Gastroesophageal sphincter (tissue), 4 donors: ENCODE results near the gene LLGL2. TPM values are rescaled to one million over a fixed set of nuclear protein-coding genes. Genes with fewer than 3 reads are reported as not detected.

Experiments used
- ATAC-seq: fragments of 150-250 bp; one replicate; pipeline ENCODE4 v1.9.1; 2016; ENCODE audit warnings: mild to moderate bottlenecking, moderate library complexity
- H3K27ac ChIP-seq, 4 donors: fragments of 200-600 bp; sonication (generic) in 3 of 4; 1 replicate in 3 of 4; 2 replicates in 1 of 4; pipeline ENCODE4 v1.5.1; 2016 to 2019
- H3K27me3 ChIP-seq: fragments of 200-600 bp; sonication (generic); one replicate; pipeline ENCODE4 v1.5.1; 2019
- H3K36me3 ChIP-seq, 2 donors: fragments of 200-600 bp; sonication (generic); one replicate each; pipeline ENCODE4 v1.5.1; 2019; ENCODE audit warnings: control low read depth in 1 of 2
- H3K4me1 ChIP-seq, 3 donors: fragments of 200-600 bp; sonication (generic); 1 replicate in 2 of 3; 2 replicates in 1 of 3; pipeline ENCODE4 v1.5.1; 2016 to 2019; ENCODE audit warnings: control low read depth in 2 of 3
- H3K4me3 ChIP-seq, 2 donors: fragments of 200-600 bp; sonication (generic); one replicate each; pipeline ENCODE4 v1.5.1; 2019; ENCODE audit warnings: mild to moderate bottlenecking in 1 of 2, moderate library complexity in 1 of 2
- H3K9me3 ChIP-seq, 3 donors: fragments of 200-600 bp; sonication (generic); one replicate each; pipeline ENCODE4 v1.5.1; 2017 to 2019; ENCODE audit warnings: control low read depth in 2 of 3
- CTCF ChIP-seq, 4 experiments: fragments of 200-600 bp in 2 of 4; fragments of 450-650 bp in 2 of 4; sonication (generic) in 1 of 4; IDR thresholded peaks; one replicate each; pipeline ENCODE4 v1.5.1; 2017 to 2019; ENCODE audit warnings: antibody characterized with exemption in 4 of 4, mild to moderate bottlenecking in 2 of 4, moderate library complexity in 2 of 4
- EP300 ChIP-seq: sonication (generic); formaldehyde crosslinking; IDR thresholded peaks from one replicate; pipeline ENCODE4 v1.6.1; 2017; ENCODE audit warnings: antibody characterized with exemption, mild to moderate bottlenecking
- POLR2A ChIP-seq, 2 donors: fragments of 450-650 bp; IDR thresholded peaks; one replicate each; pipeline ENCODE4 v1.6.1; 2017; ENCODE audit warnings: antibody characterized with exemption in 2 of 2, mild to moderate bottlenecking in 2 of 2, moderate library complexity in 1 of 2
- POLR2AphosphoS5 ChIP-seq: sonication (generic); formaldehyde crosslinking; IDR thresholded peaks from one replicate; pipeline ENCODE4 v1.6.1; 2017; ENCODE audit warnings: antibody characterized with exemption
- WGBS, 2 donors: methylation state at CpG; one replicate each; pipeline ENCODE4 v1.1.5; 2018; ENCODE audit warnings: low coverage in 1 of 2; 5-methylcytosine and 5-hydroxymethylcytosine counted together
- total RNA-seq, 4 donors: library from RNA; depleted of rRNA; stranded (reverse); fragments of >200 nt; gene quantifications; one replicate each; pipeline ENCODE4 v1.1.0, GENCODE V29; 2016

LLGL2 gene
- total RNA-seq, 4 donors from 2014 or later, result 2.3 to 7.9 (median 5.8) TPM

- 80 to 94% methylated on average over 2 of the region's 9 CpGs for WGBS, 2 donors
- no peak overlapping the region for H3K27ac ChIP-seq
- peaks cover 0 to 6% (median 0%) of the 10 kb centered on the region in 3 donors for H3K4me1 ChIP-seq
- ATAC-seq, result no peak
- no peaks in the 10 kb centered on the region for H3K27me3 ChIP-seq
- H3K4me3 ChIP-seq, result no peak overlapping the region
- no peaks in the 10 kb centered on the region for H3K9me3 ChIP-seq
- peaks cover 0 to 25% of the 10 kb centered on the region in 2 donors for H3K36me3 ChIP-seq
- TF ChIP-seq POLR2A (IDR thresholded peaks at IDR 0.05) (no peak), POLR2AphosphoS5 (no peak), EP300 (no peak), CTCF (IDR thresholded peaks at IDR 0.05) (no peak)
Measured at GRCh38 chr17:75559958-75560533, 34.5 kb downstream of the LLGL2 start.

GRCh38 chr17:75561927-75562603 is 36.6 kb downstream of the LLGL2 start:
- Histone ChIP-seq H3K36me3 (peaks cover 0 to 28% of the 10 kb centered on the region in 2 donors), H3K4me1 (peaks cover 0 to 6% (median 0%) of the 10 kb centered on the region in 3 donors), H3K27me3 (no peaks in the 10 kb centered on the region), H3K9me3 (no peaks in the 10 kb centered on the region), H3K4me3 (no peak overlapping the region), H3K27ac (no peak overlapping the region)
- WGBS, 2 donors, result 70 to 79% methylated on average over 2 to 5 of the region's 5 CpGs
- ATAC-seq, result no peak
- no peak for TF ChIP-seq POLR2AphosphoS5
- TF ChIP-seq EP300, result no peak
- TF ChIP-seq CTCF (IDR thresholded peaks at IDR 0.05), result no peak
- no peak for TF ChIP-seq POLR2A (IDR thresholded peaks at IDR 0.05)

GRCh38 chr17:75563063-75563758 is 37.7 kb downstream of the LLGL2 start:
- H3K27ac ChIP-seq, result no peak overlapping the region
- H3K4me3 ChIP-seq, result no peak overlapping the region
- no peaks in the 10 kb centered on the region for H3K27me3 ChIP-seq
- no peaks in the 10 kb centered on the region for H3K9me3 ChIP-seq
- 70 to 100% methylated on average over 2 of the region's 28 CpGs for WGBS, 2 donors
- H3K36me3 ChIP-seq, result peaks cover 0 to 28% of the 10 kb centered on the region in 2 donors
- TF ChIP-seq EP300 (no peak), POLR2A (IDR thresholded peaks at IDR 0.05) (no peak), CTCF (IDR thresholded peaks at IDR 0.05) (no peak), POLR2AphosphoS5 (no peak)
- no peaks in the 10 kb centered on the region for H3K4me1 ChIP-seq
- ATAC-seq, result no peak

- no peaks in the 10 kb centered on the region for H3K27me3 ChIP-seq
- no peak overlapping the region for H3K27ac ChIP-seq
- TF ChIP-seq CTCF (IDR thresholded peaks at IDR 0.05) (no peak), POLR2A (IDR thresholded peaks at IDR 0.05) (no peak), EP300 (no peak), POLR2AphosphoS5 (no peak)
- WGBS, 2 donors, result 100% methylated on average over 1 of the region's 11 CpGs; no CpG with 5 or more reads in 1 of the 2 donors
- no peak overlapping the region for H3K4me3 ChIP-seq
- no peak for ATAC-seq
- peaks cover 0 to 28% of the 10 kb centered on the region in 2 donors for H3K36me3 ChIP-seq
- no peaks in the 10 kb centered on the region for H3K4me1 ChIP-seq
- H3K9me3 ChIP-seq, result no peaks in the 10 kb centered on the region
Measured at GRCh38 chr17:75564195-75564594, 38.7 kb downstream of the LLGL2 start.
